DND-41 (cell line): Measurements from ENCODE around the gene SSTR3.

Experiments
- CTCF ChIP-seq: IDR thresholded peaks from 2 replicates; pipeline ENCODE4 v1.5.1; 2012; ENCODE audit warnings: borderline replicate concordance, low read length, moderate library complexity, mild to moderate bottlenecking; ENCODE audit not compliant: poor library complexity, severe bottlenecking; ENCODE audit errors: extremely low read depth
- EZH2 ChIP-seq: IDR thresholded peaks from 3 replicates; pipeline ENCODE4 v1.6.1; 2012; ENCODE audit warnings: borderline replicate concordance, low read depth, mild to moderate bottlenecking, moderate library complexity, low read length, inconsistent platforms; ENCODE audit not compliant: severe bottlenecking

- no peak for TF ChIP-seq CTCF
- no peak for TF ChIP-seq EZH2
Observed at GRCh38 chr22:37177755-37178154, 34.5 kb downstream of the SSTR3 start.
